WERI-Rb-1 (cell line): Measurements from ENCODE around the gene TBC1D2.

Experiments
- DNase-seq: peaks from one replicate; pipeline ENCODE4 v3.0.0-alpha.2; 2020
- H3K27ac ChIP-seq: fragments of 250-450 bp; sonication (Bioruptor Pico); 2 replicates; pipeline ENCODE4 v1.5.1; 2020; ENCODE audit warnings: mild to moderate bottlenecking, moderate library complexity
- H3K27me3 ChIP-seq: fragments of 250-450 bp; sonication (Bioruptor Pico); 2 replicates; pipeline ENCODE4 v1.5.1; 2021; ENCODE audit warnings: mild to moderate bottlenecking, low read depth, moderate library complexity; ENCODE audit not compliant: insufficient read depth, severe bottlenecking
- H3K36me3 ChIP-seq: fragments of 250-450 bp; sonication (Bioruptor Pico); 2 replicates; pipeline ENCODE4 v1.5.1; 2020; ENCODE audit warnings: mild to moderate bottlenecking, moderate library complexity
- H3K4me3 ChIP-seq: 2 replicates; pipeline ENCODE4 v1.5.1; 2011; ENCODE audit warnings: low read depth, mild to moderate bottlenecking, control low read depth, low read length
- H3K9me3 ChIP-seq: fragments of 250-450 bp; sonication (Bioruptor Pico); 2 replicates; pipeline ENCODE4 v1.5.1; 2021; ENCODE audit warnings: mild to moderate bottlenecking, moderate library complexity; ENCODE audit not compliant: severe bottlenecking
- CTCF ChIP-seq: IDR thresholded peaks from 2 replicates; pipeline ENCODE4 v1.5.1; 2011; ENCODE audit warnings: low read depth, mild to moderate bottlenecking, control low read depth, inconsistent platforms, low read length

TBC1D2 gene

DNA sequence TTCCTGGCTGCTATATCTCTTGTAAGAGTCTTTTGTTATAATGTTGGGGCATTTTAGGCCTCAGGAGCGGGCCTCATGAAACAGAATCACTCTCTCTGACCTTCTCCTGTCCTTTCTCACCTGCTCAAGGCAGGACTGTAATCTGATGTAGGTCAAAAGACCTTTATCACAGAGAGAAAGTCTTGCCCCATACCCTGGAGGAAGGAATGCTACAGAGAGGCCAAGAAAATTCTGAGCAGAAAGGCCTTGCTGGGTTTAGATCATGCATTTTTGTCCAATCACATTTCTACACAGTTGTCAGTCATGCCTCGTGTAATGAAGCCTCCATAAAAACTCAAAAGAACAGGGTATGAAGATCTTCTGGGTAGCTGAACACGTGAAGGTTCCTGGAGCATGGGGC is 45.2 kb upstream of the TBC1D2 start:
- no peak overlapping the region for H3K27ac ChIP-seq
- H3K4me3 ChIP-seq: no peak overlapping the region
- H3K36me3 ChIP-seq: peaks cover 80% of the 10 kb centered on the region
- no peaks in the 10 kb centered on the region for H3K27me3 ChIP-seq
- DNase-seq: no peak
- no peak for TF ChIP-seq CTCF
- H3K9me3 ChIP-seq: no peaks in the 10 kb centered on the region

- no peak for DNase-seq
- Histone ChIP-seq H3K27ac (no peak overlapping the region), H3K27me3 (no peaks in the 10 kb centered on the region), H3K4me3 (no peak overlapping the region), H3K9me3 (no peaks in the 10 kb centered on the region), H3K36me3 (peaks cover 65% of the 10 kb centered on the region)
- TF ChIP-seq CTCF: no peak
Measured at GRCh38 chr9:98298476-98298875, 43.0 kb upstream of the TBC1D2 start.

DNA sequence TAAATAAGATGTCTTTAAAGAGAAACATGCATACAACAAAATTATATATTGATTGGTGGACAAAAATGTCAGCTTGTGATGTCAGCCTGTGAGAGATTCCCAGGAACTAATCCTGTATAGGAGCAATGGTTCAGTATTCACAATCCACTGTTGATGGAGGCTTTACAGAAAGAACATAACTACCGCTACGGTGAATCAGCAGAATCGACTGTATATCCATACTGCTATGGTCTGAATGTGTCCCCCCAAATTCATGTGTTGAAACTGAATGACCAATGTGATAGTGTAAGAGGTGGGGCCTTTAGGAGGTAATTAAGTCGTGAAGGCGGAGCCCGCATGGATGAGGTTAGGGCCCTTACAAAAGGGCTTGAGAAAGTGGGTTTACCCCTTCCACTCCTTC is 40.4 kb upstream of the TBC1D2 start:
- TF ChIP-seq CTCF: no peak
- Histone ChIP-seq H3K9me3 (no peaks in the 10 kb centered on the region), H3K4me3 (no peak overlapping the region), H3K36me3 (peaks cover 57% of the 10 kb centered on the region), H3K27me3 (no peaks in the 10 kb centered on the region), H3K27ac (no peak overlapping the region)
- no peak for DNase-seq

GRCh38 chr9:98291820-98292219 is 36.4 kb upstream of the TBC1D2 start:
- no peak for TF ChIP-seq CTCF
- H3K36me3 ChIP-seq: peaks cover 45% of the 10 kb centered on the region

DNA sequence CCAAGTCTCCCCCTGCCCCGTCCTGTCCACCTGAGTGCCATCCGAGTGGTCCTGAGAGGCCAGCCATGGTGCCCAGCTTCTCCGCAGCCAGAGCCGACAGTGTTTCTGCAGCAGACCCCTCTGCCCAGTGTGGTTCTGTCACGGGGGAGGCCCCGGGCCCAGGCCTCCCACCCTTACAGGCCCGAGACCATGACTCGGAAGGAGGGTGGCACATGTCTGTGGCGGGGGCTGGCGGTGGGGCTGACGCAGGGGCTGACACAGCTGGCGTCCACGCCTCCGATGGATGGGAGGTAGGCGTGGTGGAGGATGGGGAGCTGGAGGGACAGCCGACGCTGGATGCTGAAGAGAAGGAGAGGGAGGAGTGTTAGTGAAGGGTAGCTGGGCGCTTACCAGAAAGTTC is 35.0 kb upstream of the TBC1D2 start:
- no peak for TF ChIP-seq CTCF
- H3K27ac ChIP-seq: no peak overlapping the region
- peaks cover 36% of the 10 kb centered on the region for H3K36me3 ChIP-seq
- no peaks in the 10 kb centered on the region for H3K9me3 ChIP-seq
- no peak overlapping the region for H3K4me3 ChIP-seq
- H3K27me3 ChIP-seq: no peaks in the 10 kb centered on the region
- no peak for DNase-seq

More at GRCh38 chr9:98291820-98292219, 36.4 kb upstream of the TBC1D2 start:
- Histone ChIP-seq H3K27me3 (no peaks in the 10 kb centered on the region), H3K9me3 (no peaks in the 10 kb centered on the region), H3K27ac (no peak overlapping the region), H3K4me3 (no peak overlapping the region)
- no peak for DNase-seq

- Histone ChIP-seq H3K4me3 (no peak overlapping the region), H3K9me3 (no peaks in the 10 kb centered on the region), H3K27me3 (no peaks in the 10 kb centered on the region), H3K36me3 (peaks cover 36% of the 10 kb centered on the region), H3K27ac (no peak overlapping the region)
- TF ChIP-seq CTCF: no peak
- no peak for DNase-seq
Measured at GRCh38 chr9:98289614-98290201, 34.3 kb upstream of the TBC1D2 start.
